Fibroblast of gingiva (primary cell): ENCODE results near the gene PLA2G3.
"Not testable (repeated sequence)": the region's sequence is repeated elsewhere in the genome, so short reads cannot be mapped to it uniquely, and the experiment has no call there.

ENCODE experiments used
- DNase-seq: peaks from one replicate; pipeline ENCODE4 v3.0.0-alpha.2; 2011; ENCODE audit warnings: low read depth

PLA2G3 gene, protein sequence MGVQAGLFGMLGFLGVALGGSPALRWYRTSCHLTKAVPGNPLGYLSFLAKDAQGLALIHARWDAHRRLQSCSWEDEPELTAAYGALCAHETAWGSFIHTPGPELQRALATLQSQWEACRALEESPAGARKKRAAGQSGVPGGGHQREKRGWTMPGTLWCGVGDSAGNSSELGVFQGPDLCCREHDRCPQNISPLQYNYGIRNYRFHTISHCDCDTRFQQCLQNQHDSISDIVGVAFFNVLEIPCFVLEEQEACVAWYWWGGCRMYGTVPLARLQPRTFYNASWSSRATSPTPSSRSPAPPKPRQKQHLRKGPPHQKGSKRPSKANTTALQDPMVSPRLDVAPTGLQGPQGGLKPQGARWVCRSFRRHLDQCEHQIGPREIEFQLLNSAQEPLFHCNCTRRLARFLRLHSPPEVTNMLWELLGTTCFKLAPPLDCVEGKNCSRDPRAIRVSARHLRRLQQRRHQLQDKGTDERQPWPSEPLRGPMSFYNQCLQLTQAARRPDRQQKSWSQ

DNA sequence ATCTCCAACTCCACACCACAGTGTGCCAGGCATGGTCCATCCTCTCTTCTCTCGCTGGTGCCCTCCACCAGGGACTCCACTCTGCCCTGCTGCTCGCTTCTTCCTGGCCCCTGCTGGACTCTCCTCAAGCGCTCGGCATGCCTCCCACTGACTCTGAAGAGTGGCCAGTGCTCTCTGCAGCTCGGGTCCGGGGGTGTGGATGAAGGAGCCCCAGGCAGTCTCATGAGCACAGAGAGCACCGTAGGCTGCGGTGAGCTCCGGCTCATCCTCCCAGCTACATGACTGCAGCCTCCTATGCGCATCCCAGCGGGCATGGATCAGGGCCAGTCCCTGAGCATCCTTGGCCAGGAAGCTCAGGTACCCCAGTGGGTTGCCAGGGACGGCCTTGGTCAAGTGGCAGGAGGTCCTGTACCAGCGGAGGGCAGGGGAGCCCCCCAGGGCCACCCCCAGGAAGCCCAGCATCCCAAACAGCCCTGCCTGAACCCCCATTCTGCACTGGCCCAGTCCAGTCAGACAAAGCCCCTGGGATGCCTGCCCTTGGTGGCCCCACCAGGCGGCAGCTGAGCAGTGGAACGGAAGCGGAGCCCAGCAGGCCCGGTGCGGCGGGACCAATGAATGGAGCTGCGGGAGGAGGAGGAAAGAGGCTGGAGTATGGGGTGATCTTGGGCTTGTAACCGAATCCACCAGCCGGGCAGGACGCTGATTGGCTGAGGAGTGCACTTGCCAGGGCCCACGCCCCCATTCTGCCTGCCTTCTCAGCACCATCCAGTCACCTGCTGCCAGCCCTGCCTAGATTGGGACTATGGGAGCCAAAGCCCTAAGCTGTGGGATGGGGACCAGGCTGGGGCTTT is at the start of gene PLA2G3:
PLA2G3 (minus strand) TSS at position 643 of the 851 bp plus-strand sequence; CDS start at position 489, 154 bp downstream.
- DNase-seq, result peak; percentile 39

- no peak for DNase-seq
Observed at GRCh38 chr22:31187627-31188026, 47.3 kb upstream of the PLA2G3 start.

- no peak for DNase-seq
Observed at GRCh38 chr22:31185056-31185455, 44.7 kb upstream of the PLA2G3 start.

DNA sequence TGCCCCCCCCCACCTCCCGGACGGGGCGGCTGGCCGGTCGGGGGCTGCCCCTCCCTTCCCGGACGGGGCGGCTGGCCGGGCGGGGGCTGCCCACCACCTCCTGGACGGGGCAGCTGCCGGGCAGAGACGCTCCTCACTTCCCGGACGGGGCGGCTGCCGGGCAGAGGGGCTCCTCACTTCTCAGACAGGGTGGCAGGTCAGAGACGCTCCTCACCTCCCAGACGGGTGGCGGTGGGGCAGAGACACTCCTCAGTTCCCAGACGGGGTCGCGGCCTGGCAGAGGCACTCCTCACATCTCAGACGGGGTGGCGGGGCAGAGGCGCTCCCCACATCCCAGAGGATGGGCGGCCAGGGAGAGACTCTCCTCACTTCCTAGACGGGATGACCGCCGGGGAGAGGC is 43.7 kb upstream of the PLA2G3 start:
- DNase-seq, result no peak

- peak; percentile 82 for DNase-seq
Observed at GRCh38 chr22:31179345-31179744, 39.0 kb upstream of the PLA2G3 start.

GRCh38 chr22:31178859-31179258 is 38.6 kb upstream of the PLA2G3 start:
- no peak for DNase-seq

DNA sequence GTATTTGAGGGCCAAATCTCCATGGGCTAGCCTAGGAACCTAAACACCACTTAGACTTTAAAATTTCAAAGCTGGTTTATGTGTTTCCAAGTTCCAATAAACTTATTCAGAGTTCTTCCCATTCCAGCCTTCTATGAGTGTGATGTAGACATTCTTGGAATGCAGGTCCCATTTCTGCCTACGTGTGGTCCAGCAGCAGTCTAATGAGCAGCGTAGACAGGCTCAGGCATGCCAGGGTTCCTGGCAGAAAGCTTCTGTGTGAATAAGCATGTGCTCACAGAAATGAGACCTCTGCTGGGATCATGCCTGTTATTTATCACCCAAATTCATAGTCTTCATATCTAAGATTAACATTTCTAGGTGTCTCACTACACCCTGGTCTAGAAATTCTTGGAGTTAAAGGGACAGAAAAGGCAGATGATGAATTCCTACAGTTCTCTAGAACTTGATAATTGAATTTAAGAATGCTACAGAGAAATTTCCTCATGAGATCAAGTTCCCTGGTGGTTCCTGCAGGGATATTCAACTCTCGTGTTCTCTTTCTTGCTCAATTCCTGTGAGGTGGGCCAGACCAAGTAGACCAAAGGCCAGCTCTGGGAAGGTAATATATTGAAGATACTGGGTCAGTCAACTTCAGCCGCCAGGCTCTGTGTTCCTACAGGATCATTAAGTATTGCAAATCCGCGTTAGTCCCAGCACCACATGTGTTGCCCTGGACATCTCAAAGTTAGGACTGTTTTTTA is 37.3 kb upstream of the PLA2G3 start:
- peak; percentile 85 for DNase-seq

GRCh38 chr22:31176923-31177322 is 36.6 kb upstream of the PLA2G3 start:
- no peak for DNase-seq

DNA sequence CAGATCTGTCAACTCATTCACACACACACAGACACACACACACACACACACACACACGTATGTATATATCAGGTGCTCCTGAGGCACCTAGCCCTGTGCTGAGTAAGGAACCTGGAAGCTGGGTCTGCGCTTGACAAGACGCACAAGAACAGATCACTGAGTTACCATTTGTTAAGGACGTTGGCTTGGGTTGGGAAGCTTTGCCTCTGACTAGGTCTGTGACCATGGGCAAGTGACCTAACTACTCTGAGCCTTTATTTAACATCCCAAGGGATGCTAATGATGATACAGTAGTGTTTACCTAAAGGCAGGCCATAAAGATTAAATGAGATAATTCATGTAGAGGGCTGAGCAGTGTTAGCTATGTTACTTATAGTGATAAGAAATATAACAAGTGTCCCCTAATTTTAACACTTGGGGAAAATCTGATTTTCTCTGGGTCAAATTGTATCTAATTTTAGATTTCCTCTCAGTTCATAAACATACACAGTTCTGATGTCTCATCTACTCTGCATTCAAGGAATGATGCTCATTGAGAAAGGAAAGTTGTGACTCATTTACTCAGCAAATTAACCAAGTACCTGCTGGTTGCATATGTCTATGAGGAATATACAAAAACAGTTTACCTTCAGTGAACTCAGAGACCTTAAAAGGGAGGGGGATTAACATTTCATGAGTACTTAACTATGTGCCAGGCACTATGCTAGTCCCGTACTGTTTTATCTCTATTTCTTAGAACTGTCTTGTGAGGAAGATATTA is 33.3 kb upstream of the PLA2G3 start:
- peak; percentile 76 for DNase-seq

DNA sequence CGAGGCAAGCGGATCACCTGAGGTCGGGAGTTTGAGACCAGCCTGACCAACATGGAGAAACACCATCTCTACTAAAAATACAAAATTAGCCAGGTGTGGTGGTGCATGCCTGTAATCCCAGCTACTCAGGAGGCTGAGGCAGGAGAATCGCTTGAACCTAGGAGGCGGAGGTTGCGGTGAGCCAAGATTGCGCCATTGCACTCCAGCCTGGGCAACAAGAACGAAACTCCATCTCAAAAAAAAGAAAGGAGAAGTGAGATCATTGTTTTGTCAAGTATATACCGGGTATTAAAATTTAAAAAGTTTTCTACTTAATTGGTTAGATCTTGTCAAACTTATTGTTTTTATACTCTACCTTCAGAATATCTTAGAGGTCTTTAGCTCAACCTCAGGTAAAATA is 31.4 kb upstream of the PLA2G3 start:
- not testable (repeated sequence) for DNase-seq

DNA sequence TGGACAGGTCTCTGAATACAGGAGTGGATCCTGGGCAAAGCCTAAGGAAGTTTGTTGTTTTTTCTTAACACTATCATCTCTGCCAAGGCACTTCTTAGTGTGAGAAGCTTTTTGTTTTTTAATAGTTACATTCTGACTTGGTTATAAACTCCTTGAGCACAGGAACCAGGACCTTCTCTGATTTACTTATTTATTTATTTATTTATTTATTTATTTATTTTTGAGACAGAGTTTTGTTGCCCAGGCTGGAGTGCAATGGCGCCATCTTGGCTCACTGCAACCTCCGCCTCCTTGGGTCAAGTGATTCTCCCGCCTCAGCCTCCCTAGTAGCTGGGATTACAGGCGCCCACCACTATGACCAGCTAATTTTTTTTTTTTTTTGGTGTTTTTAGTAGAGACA is 30.7 kb upstream of the PLA2G3 start:
- no peak for DNase-seq

GRCh38 chr22:31162015-31162765 is 21.9 kb upstream of the PLA2G3 start:
- DNase-seq, result peak; percentile 38

- DNase-seq, result no peak
Observed at GRCh38 chr22:31161386-31161785, 21.1 kb upstream of the PLA2G3 start.

DNA sequence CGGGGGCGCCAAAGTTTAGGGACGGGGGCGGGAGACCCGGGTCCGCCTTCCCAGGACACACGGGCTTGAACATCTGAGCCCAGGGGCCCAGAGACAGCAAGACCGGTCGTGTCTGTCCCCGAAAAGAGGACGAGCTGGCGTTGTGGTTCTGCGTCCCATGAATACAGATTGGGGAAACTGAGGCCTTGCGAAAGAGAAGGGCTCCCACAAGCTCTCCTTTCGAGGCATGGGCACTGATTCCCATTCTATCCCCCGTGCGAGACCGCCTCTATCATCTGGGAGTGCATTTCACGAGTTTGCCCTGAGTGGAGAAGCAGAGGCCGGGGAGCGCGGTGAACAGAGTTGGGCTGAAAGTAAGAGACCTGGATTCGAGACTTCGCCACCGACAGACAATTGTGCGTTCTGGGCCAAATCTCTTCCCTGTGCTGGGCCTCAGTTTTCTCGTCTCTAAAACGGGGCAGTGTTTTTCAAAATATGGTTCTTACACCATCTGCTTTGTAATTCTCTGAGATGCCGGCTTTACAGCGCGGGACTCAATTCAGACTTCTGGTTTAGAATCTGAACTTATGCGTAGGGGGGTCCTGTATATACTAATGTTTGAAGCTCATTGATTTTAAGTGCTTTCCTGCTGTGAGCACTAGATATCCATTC is 20.1 kb upstream of the PLA2G3 start:
- no peak for DNase-seq

DNA sequence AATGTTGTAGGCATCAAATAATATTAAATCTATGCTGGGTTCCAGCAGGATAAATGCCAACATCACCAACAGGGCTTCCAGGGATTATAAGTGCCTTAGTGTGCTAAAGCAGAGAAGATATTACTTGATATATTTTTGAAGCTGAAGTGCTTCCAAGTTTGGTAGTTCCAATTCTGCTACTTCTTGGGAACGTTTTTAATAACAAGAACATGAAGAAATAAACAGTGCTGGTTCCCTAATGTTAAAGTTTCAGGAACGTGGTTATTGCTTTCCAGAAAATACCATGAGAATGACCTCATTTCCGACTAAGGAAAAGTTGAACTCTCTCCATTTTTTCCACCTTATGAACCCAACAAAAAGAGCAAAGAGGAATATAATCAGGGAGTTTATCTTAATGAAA is 15.1 kb upstream of the PLA2G3 start:
- DNase-seq, result peak; percentile 43

DNA sequence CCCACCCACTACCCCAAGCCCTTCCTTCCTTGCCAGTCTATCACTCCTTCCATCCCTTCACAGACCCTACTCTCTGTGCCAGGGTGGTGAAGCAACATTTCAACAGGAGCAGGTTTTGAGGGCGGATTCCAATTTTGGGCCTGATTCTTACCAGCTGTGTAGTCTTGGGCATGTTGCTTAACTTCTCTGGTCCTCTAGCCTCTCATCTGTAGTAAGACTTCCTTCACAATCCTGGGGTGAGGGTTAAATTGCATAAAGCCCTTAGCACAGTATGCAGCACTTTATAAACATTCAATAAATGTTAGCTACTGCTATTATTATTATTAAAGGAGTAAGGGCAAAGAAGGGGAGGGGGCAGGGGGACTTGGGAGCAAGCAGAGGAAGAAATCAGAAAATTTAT is 14.7 kb upstream of the PLA2G3 start:
- DNase-seq, result peak; percentile 11

GRCh38 chr22:31153357-31153756 is 13.0 kb upstream of the PLA2G3 start:
- DNase-seq, result no peak

DNA sequence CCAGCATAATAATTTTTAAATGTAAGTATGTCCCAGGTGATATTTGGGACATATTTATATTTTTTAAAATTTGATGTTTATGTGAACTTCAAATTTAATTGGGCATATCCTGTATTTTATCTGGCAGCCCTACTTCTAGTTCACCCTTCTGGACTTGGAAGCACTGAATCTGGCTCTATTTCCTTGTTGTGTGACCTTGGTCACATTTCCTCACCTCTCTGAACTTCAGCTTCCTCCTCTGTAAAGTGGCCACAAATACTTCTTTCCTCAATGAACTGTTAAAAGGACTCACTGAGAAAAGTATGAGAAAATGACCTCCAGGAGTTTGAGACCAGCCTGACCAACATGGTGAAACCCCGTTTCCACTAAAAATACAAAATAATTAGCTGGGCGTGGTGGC is 11.6 kb upstream of the PLA2G3 start:
- no peak for DNase-seq

- DNase-seq, result no peak
Observed at GRCh38 chr22:31150615-31151014, 10.3 kb upstream of the PLA2G3 start.

- peak; percentile 76 for DNase-seq
Observed at GRCh38 chr22:31148953-31149627, 8.8 kb upstream of the PLA2G3 start.
